B cell (primary cell): ENCODE results near the gene ISM1. TPM values are rescaled to one million over a fixed set of nuclear protein-coding genes. Genes with fewer than 3 reads are reported as not detected.

Experiments
- polyA plus RNA-seq: library from polyadenylated mRNA; depleted of rRNA; stranded (reverse); fragments of >200 nt; gene quantifications from 2 replicates; pipeline ENCODE4 v1.2.3, GENCODE V29; 2012
- total RNA-seq, 2 donors: library from RNA; stranded (reverse); fragments of 120-200 nt in 1 of 2; gene quantifications; 1 replicate in 1 of 2; 2 replicates in 1 of 2; pipeline versions ENCODE4 v1.2.3 to v1.2.4, GENCODE V29; 2013 to 2022

ISM1 gene
- total and polyA plus RNA-seq, 2 donors (not counting 1 experiment from before 2014, with no cell fraction given): not detected

Other genes starting within 250 kb of the ISM1 start
- not detected in 2 replicates for gene SPTLC3, start 212.3 kb upstream of the ISM1 start, total RNA-seq
- 0.01 TPM in 1 of 2 replicates, not detected in the other for gene SPTLC3, start 212.3 kb upstream of the ISM1 start, polyA plus RNA-seq